HG03378 (cell line): ENCODE measurements around the gene MROH8.
"Not testable (repeated sequence)": the region's sequence is repeated elsewhere in the genome, so short reads cannot be mapped to it uniquely, and the experiment has no call there.

Experiments used
- ATAC-seq: cut with Tn5 transposase; IDR thresholded peaks from one replicate; pipeline ENCODE4 v1.9.1; 2021; ENCODE audit warnings: mild to moderate bottlenecking, moderate library complexity; ENCODE audit not compliant: unreplicated experiment

Gene MROH8

DNA sequence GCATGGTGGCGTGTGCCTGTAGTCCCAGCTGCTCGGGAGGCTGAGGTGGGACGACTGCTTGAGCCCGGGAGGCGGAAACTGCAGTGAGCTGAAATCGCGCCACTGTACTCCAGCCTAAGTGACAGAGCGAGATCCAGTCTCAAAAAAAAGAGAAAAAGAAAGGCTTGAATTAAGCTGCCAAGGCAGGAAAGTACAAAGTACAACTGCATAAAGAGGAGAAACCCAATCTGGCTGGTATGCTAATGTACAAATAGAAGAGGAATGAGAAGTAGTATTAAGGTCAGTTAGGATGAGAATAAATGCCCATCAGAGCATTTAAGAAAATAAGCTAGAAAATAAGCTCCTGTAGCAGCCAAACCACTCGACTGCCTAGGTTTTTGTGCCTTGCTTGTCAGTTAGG lies 23.4 kb downstream of the MROH8 start:
- ATAC-seq = no peak

DNA sequence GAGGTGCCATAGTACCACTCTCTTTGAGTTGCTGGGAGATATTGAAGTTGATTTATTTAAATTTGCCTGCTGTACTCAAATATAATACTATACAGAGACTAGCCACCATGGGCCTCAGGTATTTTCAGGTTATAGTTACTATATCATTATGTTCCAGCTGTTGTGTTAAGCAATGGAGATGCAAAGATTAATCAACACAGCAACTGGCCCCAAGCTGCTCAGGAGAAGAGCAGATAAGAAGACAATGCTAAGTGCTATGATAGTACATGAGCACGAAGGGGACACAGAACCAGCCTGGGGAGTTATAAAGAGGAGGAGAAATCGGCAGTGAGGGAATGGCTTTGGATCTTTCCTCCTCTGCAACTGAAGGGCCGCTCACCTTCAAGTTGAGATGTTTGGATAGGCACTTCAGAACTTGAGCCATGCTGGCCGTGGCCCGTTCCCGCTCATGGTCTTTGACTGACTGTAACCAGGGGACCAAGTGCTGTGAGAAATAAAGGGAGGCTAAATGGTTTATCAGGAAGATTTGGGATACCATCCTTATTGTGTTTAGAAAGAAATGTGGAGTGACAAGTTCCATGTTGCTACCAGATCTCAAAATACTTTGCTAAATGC lies 24.6 kb downstream of the MROH8 start:
- ATAC-seq = no peak

- ATAC-seq = no peak
Observed at GRCh38 chr20:37152284-37152683, 27.1 kb downstream of the MROH8 start.

GRCh38 chr20:37151529-37151928 lies 27.8 kb downstream of the MROH8 start:
- ATAC-seq = no peak

DNA sequence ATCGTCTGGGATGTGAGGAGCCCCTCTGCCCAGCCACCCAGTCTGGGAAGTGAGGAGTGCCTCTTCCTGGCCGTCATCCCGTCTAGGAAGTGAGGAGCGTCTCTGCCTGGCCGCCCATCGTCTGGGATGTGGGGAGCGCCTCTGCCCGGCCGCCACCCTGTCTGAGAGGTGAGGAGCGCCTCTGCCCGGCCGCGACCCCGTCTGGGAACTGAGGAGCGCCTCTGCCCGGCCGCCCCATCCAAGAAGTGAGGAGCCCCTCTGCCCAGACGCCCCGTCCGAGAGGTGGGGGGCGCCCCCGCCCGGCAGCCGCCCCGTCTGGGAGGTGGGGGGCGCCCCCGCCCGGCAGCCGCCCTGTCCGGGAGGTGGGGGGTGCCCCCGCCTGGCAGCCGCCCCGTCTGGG lies 28.5 kb downstream of the MROH8 start:
- not testable (repeated sequence) for ATAC-seq

DNA sequence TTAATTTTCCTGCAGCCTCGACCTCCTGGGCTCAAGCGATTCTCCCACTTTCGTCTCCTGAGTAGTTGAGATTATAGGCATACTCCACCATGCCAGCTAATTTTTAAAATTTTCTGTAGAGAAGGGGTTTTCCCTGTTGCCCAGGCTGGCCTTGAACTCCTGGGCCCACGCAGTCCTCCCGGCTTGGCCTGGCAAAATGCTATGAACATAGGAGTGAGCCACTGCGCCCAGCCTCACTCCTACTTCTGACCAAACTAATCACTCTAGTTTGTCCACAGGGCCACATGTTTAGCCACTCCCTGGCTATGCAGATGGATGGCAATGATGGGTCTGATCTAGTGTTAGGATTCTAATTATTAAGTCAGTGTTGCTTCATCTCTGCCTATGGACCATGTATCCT lies 32.1 kb downstream of the MROH8 start:
- no peak for ATAC-seq

DNA sequence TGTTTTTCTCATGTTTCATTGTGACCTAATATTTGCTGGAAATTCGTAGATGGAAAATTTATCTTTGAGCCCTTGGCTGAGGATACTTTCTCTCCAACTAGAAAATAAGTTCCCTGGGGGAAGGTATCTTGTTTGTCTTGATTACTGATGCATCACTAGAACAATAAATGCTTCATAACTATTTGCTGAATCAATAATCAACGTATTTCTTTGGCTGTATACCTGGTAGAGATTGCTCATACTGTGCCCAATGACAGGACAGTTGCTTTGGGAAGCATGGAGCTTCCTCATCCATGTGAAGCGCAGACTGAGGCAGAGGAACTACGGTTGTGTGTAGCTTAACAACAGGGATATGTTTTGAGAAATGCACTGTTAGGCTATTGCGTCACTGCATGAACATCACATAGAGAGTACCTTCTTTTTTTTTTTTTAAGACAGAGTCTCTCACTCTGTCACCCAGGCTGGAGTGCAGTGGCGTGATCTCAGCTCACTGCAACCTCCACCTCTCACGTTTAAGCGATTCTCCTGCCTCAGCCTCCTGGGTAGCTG lies 34.4 kb downstream of the MROH8 start:
- no peak for ATAC-seq

DNA sequence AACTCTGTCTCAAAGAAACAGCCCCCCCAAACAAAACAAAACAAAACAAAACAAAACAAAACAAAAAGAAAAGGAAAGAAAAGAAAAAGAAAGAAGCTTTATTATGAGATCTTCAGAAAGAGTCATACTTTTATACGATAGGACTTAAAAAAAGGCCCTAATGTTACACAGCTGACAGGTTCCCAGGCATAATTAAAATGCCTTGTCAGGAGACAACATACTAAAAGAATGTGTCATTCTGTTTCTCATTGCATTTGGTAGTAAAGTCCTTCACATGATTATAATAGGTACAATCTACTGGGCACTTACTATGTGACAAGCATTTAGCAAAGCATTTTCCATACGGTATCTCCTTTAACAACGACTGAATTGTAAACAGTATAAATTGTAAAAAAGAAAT lies 36.6 kb downstream of the MROH8 start:
- ATAC-seq = no peak

DNA sequence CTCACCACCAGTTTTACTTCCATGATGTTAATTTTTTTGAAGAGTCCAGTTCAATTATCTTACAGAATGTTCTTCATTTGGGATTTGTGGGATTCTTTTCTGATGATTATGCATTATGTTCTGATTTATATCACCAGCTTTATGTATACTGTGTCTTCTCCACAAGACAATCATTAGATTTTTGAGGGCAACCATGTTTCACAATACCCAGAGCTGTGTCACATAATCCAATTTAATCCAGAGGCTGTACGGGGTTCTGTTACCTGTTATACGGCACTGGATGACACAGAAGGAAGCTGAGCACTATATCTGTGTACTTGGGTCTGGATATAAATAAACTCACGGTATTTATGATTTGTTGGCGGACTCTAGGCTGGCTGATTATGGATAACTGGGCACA lies 41.8 kb downstream of the MROH8 start:
- no peak for ATAC-seq

- no peak for ATAC-seq
Observed at GRCh38 chr20:37133952-37134351, 45.4 kb downstream of the MROH8 start.

DNA sequence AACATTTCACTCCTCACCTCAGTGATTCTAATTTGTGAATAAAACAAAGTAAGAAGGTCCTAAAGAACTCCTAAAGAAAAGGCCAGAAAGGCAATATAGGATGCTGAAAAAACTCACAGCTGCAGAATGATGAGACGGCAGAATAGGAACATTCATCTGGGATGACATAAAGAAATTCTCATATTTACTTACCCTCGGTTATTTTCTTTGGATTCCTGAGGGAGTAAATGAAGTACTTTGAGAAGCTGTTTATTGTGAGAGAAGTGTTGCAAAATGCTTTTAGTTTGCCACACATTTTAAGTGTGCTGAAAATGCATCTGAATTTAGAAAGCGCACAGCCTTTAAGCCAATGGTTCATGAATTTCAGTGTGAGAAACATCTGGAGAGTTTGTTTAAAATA lies 47.9 kb downstream of the MROH8 start:
- ATAC-seq = no peak

DNA sequence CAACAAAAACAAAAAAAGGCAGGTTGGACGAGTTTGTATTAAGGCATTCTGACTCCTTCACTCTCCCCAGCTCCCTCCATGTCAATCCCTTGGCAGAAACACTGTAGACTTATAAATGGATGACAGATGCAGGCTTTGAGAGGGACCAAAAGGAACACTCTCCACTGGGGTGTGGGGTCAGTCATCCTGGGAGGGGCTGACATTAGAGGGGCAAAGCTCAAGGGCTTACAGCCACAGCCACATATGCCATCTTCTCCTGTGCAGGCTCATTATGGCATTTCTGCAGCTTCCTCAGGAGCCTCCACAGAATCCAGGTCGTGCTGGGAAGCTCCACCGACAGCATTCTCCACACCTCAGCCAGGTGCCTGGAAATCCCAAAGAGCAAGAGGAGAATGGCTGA lies 50.5 kb downstream of the MROH8 start:
- no peak for ATAC-seq

DNA sequence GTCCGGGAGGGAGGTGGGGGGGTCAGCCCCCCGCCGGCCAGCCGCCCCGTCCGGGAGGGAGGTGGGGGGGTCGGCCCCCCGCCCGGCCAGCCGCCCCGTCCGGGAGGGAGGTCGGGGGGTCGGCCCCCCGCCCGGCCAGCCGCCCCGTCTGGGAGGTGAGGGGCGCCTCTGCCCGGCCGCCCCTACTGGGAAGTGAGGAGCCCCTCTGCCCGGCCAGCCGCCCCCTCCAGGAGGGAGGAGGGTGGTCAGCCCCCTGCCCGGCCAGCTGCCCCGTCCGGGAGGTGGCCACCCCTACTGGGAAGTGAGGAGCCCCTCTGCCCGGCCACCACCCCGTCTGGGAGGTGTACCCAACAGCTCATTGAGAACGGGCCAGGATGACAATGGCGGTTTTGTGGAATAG lies 53.1 kb downstream of the MROH8 start:
- not testable (repeated sequence) for ATAC-seq

DNA sequence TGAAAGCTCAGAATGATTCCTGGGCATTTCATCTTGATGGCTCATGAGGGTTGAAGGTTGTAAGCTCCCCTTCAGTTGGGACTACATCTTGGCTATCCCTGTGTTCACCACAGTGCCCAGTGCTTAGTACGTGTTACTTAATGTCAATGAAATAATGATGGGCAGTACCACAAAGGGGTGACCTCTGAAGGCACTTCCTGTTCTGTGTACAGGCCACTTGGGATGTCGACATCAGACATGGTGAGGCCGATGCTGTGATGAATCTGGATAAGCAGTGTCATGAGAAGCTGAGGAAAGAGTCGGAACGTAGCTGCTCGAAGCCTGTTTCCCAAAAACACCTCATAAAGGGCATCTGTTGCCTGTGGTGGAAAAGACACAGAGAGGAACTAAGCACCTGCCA lies 55.9 kb downstream of the MROH8 start:
- ATAC-seq = no peak

DNA sequence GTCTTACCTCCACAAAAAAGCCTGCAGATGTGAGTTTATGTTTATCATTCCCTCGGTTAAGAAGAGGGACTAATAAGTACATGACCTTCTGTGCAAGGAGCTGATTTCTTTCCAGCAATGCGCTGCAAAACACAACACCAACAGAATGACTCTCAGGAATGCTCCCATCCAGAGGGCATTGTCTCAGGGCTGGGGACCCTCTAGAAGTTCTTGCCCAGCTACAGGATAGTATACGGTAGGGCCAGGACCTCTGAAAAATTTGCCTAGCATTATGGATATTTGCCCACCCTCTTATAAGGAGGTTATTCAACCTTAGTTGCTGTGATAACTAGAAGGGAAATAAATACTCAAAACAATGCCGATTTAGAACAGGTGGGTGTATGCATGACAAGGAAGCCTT lies 58.9 kb downstream of the MROH8 start:
- no peak for ATAC-seq

- no peak for ATAC-seq
Observed at GRCh38 chr20:37119356-37120036, 59.9 kb downstream of the MROH8 start.

GRCh38 chr20:37114012-37114411 lies 65.3 kb downstream of the MROH8 start:
- no peak for ATAC-seq

DNA sequence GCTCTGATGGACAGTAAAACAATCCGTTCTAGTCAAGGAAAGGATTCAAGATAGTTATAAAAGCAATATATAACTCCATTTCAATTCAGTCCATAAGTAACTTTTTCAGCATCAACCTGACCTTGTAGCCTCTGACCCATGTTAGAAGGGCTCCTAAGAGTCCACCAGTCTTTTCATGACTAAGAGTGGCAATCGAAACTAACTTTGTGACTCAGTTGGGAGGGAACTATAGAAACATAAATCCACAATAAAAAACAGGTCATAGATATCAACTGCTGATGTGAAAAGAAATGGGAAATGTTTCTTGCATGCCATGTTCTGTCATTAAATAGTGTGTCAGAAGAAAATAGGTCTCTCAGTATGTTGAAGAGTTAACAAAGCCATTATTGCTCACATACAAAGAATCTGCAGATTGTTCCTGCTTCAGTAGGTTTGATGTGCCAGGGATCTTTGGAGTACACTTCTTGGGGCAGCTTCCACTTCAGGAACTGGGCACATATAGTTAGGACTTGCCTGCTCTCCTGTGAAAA lies 67.4 kb downstream of the MROH8 start:
- ATAC-seq = no peak

GRCh38 chr20:37108676-37109075 lies 70.7 kb downstream of the MROH8 start:
- no peak for ATAC-seq

GRCh38 chr20:37102571-37102970 lies 76.8 kb downstream of the MROH8 start:
- ATAC-seq = no peak

GRCh38 chr20:37096415-37097041 lies 82.8 kb downstream of the MROH8 start:
- ATAC-seq = no peak
